B cell (primary cell): ENCODE data around the gene GMCL1. TPM values are rescaled to one million over a fixed set of nuclear protein-coding genes. Genes with fewer than 3 reads are reported as not detected.

Experiments
- ATAC-seq: fragments of 200-7000 bp; cut with Tn5 transposase; one replicate; pipeline ENCODE4 v1.10.0; 2021; ENCODE audit warnings: low read depth, mild to moderate bottlenecking, moderate number of reproducible peaks, moderate library complexity
- CTCF ChIA-PET: fragments of 350-600 bp; sonication (Branson Sonifier 250); formaldehyde crosslinking; loops from one replicate; lab custom pipeline; 2021; ENCODE audit warnings: antibody characterized with exemption, inconsistent platforms; lab: Charles Lee
- POLR2A ChIA-PET: fragments of 350-600 bp; sonication (Branson Sonifier 250); formaldehyde crosslinking; loops from one replicate; lab custom pipeline; 2021; ENCODE audit warnings: antibody characterized with exemption; lab: Charles Lee
- DNase-seq: peaks from one replicate; pipeline ENCODE4 v3.0.0; 2013
- H2AFZ ChIP-seq: 2 replicates; pipeline ENCODE4 v1.6.1; 2012; ENCODE audit warnings: mild to moderate bottlenecking, low read depth, low read length; ENCODE audit not compliant: insufficient read depth, poor library complexity, severe bottlenecking
- H3K27ac ChIP-seq, 2 donors: 1 replicate in 1 of 2; 2 replicates in 1 of 2; pipeline ENCODE4 v1.5.1; 2012 to 2013; ENCODE audit warnings: low read length in 2 of 2, mild to moderate bottlenecking in 2 of 2, moderate library complexity in 1 of 2
- H3K27me3 ChIP-seq, 4 experiments: fragments of 200-600 bp in 1 of 4; sonication (generic) in 1 of 4; replicated peaks in 1 of 4; 1 replicate in 2 of 4; 2 replicates in 2 of 4; pipeline versions ENCODE4 v1.6.1 to v1.7.0; 2013 to 2016; ENCODE audit warnings: low read length in 3 of 4, mild to moderate bottlenecking in 2 of 4, mixed read lengths in 1 of 4, moderate library complexity in 1 of 4; ENCODE audit not compliant: insufficient read depth in 4 of 4, control insufficient read depth in 3 of 4; ENCODE audit errors: control extremely low read depth in 1 of 4
- H3K36me3 ChIP-seq, 2 experiments: replicated peaks in 1 of 2; 1 replicate in 1 of 2; 2 replicates in 1 of 2; pipeline versions ENCODE4 v1.6.1 to v1.7.1; 2013; ENCODE audit warnings: low read length in 1 of 2; ENCODE audit not compliant: insufficient read depth in 2 of 2, control insufficient read depth in 1 of 2; ENCODE audit errors: control extremely low read depth in 1 of 2, extremely low read depth in 1 of 2
- H3K4me1 ChIP-seq, 2 donors: fragments of 200-600 bp in 1 of 2; sonication (generic) in 1 of 2; 1 replicate in 1 of 2; 2 replicates in 1 of 2; pipeline versions ENCODE4 v1.5.1 to v1.6.1; 2013 to 2017; ENCODE audit warnings: low read length in 2 of 2; ENCODE audit not compliant: control insufficient read depth in 2 of 2, insufficient read depth in 2 of 2
- H3K4me2 ChIP-seq: replicated peaks from 2 replicates; pipeline ENCODE3; 2012; ENCODE audit warnings: mild to moderate bottlenecking, low read depth, low read length; ENCODE audit not compliant: poor library complexity, severe bottlenecking
- H3K4me3 ChIP-seq, 5 experiments: fragments of 200-600 bp in 1 of 5; sonication (generic) in 1 of 5; 1 replicate in 3 of 5; 2 replicates in 2 of 5; pipeline versions ENCODE4 v1.5.1 to v1.7.0; 2011 to 2016; ENCODE audit warnings: low read length in 4 of 5, mild to moderate bottlenecking in 4 of 5, low read depth in 2 of 5, control low read depth in 1 of 5, moderate library complexity in 1 of 5; ENCODE audit not compliant: insufficient read depth in 1 of 5; ENCODE audit errors: control extremely low read depth in 1 of 5, extremely low read depth in 1 of 5
- H3K79me2 ChIP-seq: fragments of 200-600 bp; sonication (generic); one replicate; pipeline ENCODE4 v1.6.0; 2016; ENCODE audit warnings: low read length; ENCODE audit not compliant: control insufficient read depth, insufficient read depth
- H3K9ac ChIP-seq: fragments of 200-600 bp; sonication (generic); 2 replicates; pipeline ENCODE4 v1.6.1; 2017; ENCODE audit warnings: mild to moderate bottlenecking, low read length, moderate library complexity
- H3K9me3 ChIP-seq, 3 donors: one replicate each; pipeline versions ENCODE4 v1.6.1 to v1.7.1; 2013; ENCODE audit warnings: low read length in 2 of 3; ENCODE audit not compliant: control insufficient read depth in 2 of 3, insufficient read depth in 1 of 3; ENCODE audit errors: control extremely low read depth in 1 of 3
- H4K20me1 ChIP-seq: 2 replicates; pipeline ENCODE4 v1.6.0; 2012; ENCODE audit warnings: mild to moderate bottlenecking, low read length; ENCODE audit not compliant: insufficient read depth, control insufficient read depth, poor library complexity, severe bottlenecking
- H3K27ac Mint-ChIP-seq: one replicate; pipeline ENCODE4 v1.8.0; 2021; ENCODE audit warnings: mixed read lengths
- H3K27me3 Mint-ChIP-seq: one replicate; pipeline ENCODE4 v1.8.0; 2021; ENCODE audit warnings: mixed read lengths
- H3K4me1 Mint-ChIP-seq: one replicate; pipeline ENCODE4 v1.8.0; 2021; ENCODE audit warnings: mixed read lengths
- H3K4me3 Mint-ChIP-seq: one replicate; pipeline ENCODE4 v1.8.0; 2021; ENCODE audit warnings: mixed read lengths
- H3K9me3 Mint-ChIP-seq: one replicate; pipeline ENCODE4 v1.8.0; 2022; ENCODE audit warnings: mixed read lengths; ENCODE audit not compliant: insufficient read depth
- EZH2 ChIP-seq: IDR thresholded peaks from 2 replicates; pipeline ENCODE4 v1.6.1; 2012; ENCODE audit warnings: borderline replicate concordance, low read depth, mild to moderate bottlenecking, moderate library complexity, low read length; ENCODE audit not compliant: insufficient read depth, poor library complexity, severe bottlenecking
- WGBS: methylation state at CpG from one replicate; pipeline ENCODE4 v1.1.5; 2013; ENCODE audit warnings: missing lambda C conversion rate; ENCODE audit not compliant: insufficient coverage; 5-methylcytosine and 5-hydroxymethylcytosine counted together
- intact Hi-C: fragments of 100-400 bp; cut with micrococcal nuclease; formaldehyde crosslinking; loops from one replicate; pipeline ENCODE4 v1.10.0; 2022
- polyA plus RNA-seq: library from polyadenylated mRNA; depleted of rRNA; stranded (reverse); fragments of >200 nt; gene quantifications from 2 replicates; pipeline ENCODE4 v1.2.3, GENCODE V29; 2012
- total RNA-seq, 2 donors: library from RNA; stranded (reverse); fragments of 120-200 nt in 1 of 2; gene quantifications; 1 replicate in 1 of 2; 2 replicates in 1 of 2; pipeline versions ENCODE4 v1.2.3 to v1.2.4, GENCODE V29; 2013 to 2022
- TF ChIP-seq, protein P1 (sequence below): fragments of 200-600 bp; IDR thresholded peaks from one replicate; pipeline ENCODE4 v1.8.0; 2022; ENCODE audit warnings: antibody characterized with exemption, mild to moderate bottlenecking

The GMCL1 gene
- total and polyA plus RNA-seq, 2 donors (not counting 1 experiment from before 2014, with no cell fraction given) = 6.0 to 26.3 TPM

DNA sequence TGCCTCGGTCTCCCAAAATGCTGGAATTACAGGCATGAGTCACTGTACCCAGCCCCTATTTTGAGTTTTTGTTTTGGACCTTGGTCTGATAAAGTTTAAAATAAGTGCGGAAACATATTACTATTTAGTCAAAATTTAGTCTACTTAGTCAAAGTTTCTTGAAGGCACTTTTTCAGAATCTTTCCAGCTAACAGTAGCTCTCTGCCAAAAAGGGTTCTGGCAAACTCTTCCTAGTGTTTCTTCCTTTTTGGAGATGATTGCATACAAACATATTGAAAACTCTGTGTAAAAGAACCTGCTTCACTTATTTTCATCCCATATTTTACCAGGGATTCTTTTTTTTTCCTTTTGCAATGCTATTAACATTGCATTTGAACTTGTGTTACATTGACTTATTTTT lies 28.8 kb downstream of the GMCL1 start:
- Histone ChIP-seq H2AFZ (no peak overlapping the region), H3K9me3 (no peaks in the 10 kb centered on the region), H3K79me2 (no peaks in the 10 kb centered on the region), H3K27ac (no peak overlapping the region), H3K9ac (no peak overlapping the region), H3K4me2 (no peak overlapping the region), H3K4me3 (no peak overlapping the region), H3K4me1 (no peaks in the 10 kb centered on the region), H4K20me1 (no peaks in the 10 kb centered on the region), H3K27me3 (no peaks in the 10 kb centered on the region), H3K36me3 (peaks cover 5 to 8% of the 10 kb centered on the region in 2 experiments)
- intact Hi-C loops = no loop called here
- CTCF ChIA-PET = interaction anchor here (1.5 kb wide), 1 partner anchor 134 kb away, joined by 4 read pairs; no protein-coding TSS in a partner anchor
- Mint-ChIP-seq H3K4me1 (no peaks in the 10 kb centered on the region), H3K27ac (no peak overlapping the region), H3K4me3 (no peak overlapping the region), H3K9me3 (no peaks in the 10 kb centered on the region), H3K27me3 (no peaks in the 10 kb centered on the region)
- ATAC-seq = no peak
- TF ChIP-seq EZH2 = no peak
- TF ChIP-seq, protein P1, sequence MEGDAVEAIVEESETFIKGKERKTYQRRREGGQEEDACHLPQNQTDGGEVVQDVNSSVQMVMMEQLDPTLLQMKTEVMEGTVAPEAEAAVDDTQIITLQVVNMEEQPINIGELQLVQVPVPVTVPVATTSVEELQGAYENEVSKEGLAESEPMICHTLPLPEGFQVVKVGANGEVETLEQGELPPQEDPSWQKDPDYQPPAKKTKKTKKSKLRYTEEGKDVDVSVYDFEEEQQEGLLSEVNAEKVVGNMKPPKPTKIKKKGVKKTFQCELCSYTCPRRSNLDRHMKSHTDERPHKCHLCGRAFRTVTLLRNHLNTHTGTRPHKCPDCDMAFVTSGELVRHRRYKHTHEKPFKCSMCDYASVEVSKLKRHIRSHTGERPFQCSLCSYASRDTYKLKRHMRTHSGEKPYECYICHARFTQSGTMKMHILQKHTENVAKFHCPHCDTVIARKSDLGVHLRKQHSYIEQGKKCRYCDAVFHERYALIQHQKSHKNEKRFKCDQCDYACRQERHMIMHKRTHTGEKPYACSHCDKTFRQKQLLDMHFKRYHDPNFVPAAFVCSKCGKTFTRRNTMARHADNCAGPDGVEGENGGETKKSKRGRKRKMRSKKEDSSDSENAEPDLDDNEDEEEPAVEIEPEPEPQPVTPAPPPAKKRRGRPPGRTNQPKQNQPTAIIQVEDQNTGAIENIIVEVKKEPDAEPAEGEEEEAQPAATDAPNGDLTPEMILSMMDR = no peak
- DNase-seq = no peak
- no CpG with 5 or more reads among the region's 2 CpGs for WGBS
- POLR2A ChIA-PET = no interaction called here

DNA sequence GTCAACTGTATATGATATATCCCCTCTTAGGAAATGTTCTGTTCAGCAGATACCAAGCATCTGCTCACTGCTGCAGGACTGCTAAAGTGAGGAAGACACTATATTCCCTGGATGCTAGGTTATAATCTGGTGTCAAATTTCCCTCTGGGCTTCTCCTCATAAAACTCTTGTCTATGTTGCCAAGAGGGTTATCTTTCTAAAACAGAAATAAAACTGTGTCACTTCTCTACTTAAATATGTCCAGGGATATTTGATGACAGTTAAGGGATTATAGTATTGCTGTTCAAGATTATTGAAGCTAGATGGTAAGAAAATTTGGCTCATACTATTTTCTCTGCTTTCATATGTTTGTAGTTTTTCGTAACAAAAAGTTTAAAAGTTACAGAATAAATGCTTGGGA lies 33.8 kb downstream of the GMCL1 start:
- no peak overlapping the region for H3K4me3 ChIP-seq
- no peaks in the 10 kb centered on the region for H4K20me1 ChIP-seq
- POLR2A ChIA-PET = no interaction called here
- H2AFZ ChIP-seq = no peak overlapping the region
- Mint-ChIP-seq H3K4me1 (no peaks in the 10 kb centered on the region), H3K27me3 (no peaks in the 10 kb centered on the region), H3K4me3 (no peak overlapping the region), H3K9me3 (no peaks in the 10 kb centered on the region), H3K27ac (no peak overlapping the region)
- H3K9me3 ChIP-seq = no peaks in the 10 kb centered on the region
- DNase-seq = no peak
- no CpG with 5 or more reads among the region's 1 CpG for WGBS
- intact Hi-C loops = no loop called here
- H3K79me2 ChIP-seq = no peaks in the 10 kb centered on the region
- no peak overlapping the region for H3K9ac ChIP-seq
- peaks cover 14 to 35% of the 10 kb centered on the region in 2 experiments for H3K36me3 ChIP-seq
- no peak overlapping the region for H3K4me2 ChIP-seq
- H3K4me1 ChIP-seq = no peaks in the 10 kb centered on the region
- TF ChIP-seq, protein P1 = no peak
- TF ChIP-seq EZH2 = no peak
- ATAC-seq = no peak
- CTCF ChIA-PET = interaction anchor here (1.2 kb wide), 1 partner anchor 138 kb away, joined by 3 read pairs; no protein-coding TSS in a partner anchor
- no peaks in the 10 kb centered on the region for H3K27me3 ChIP-seq
- H3K27ac ChIP-seq = no peak overlapping the region
